Eye (tissue), 1 donor: ENCODE data around the gene SEMA7A.
A peak's percentile ranks its signal among the peaks of the same experiment; 100 is the strongest.

ENCODE experiments used
- DNase-seq: peaks from one replicate; pipeline ENCODE4 v3.0.0-alpha.2; 2015

SEMA7A gene

DNA sequence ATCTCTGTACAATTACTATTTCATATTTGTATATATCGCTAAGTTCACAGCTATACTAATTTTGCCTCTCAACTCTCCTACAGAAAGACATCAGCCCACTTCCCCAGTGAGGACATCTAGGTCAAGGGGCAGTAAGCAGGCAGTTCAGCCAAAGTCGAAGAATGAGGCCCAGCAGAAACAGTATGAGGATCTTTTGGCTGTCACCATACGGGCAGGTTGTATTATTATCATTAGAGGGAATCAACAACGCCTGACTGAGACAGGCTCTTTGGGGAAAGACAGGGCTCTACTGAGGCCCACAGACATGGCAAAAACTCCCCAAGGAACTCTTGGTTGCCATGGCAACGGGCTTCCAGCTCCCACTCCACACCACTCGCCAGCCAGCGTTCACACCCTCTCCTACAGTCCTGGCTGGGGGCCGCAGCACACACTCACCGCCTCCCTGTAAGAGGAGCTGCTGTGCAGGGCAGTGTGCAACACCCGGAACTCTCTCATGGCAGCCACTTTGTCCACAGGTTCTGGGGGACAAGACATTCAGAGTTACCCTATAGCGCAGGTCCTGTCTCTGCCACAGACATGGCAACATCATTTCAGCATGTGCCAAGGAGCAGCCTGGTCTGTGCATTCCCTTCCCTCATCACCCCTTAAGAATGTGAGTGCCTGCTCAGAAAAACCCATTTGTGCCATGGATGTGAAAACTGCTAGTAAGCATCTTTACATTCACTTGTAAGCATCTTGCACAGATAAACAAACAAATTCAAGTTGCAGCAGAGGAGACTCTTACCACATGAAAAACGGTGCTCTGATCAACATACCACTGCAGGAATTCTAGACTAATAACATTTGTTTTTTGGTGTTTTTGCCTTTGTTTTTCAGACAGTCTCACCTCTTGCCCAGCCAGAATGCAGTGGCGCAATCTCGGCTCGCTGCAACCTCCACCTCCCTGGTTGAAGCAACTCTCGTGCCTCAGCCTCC, 18.4 kb upstream of the SEMA7A start:
- peak; percentile 55 for DNase-seq

DNA sequence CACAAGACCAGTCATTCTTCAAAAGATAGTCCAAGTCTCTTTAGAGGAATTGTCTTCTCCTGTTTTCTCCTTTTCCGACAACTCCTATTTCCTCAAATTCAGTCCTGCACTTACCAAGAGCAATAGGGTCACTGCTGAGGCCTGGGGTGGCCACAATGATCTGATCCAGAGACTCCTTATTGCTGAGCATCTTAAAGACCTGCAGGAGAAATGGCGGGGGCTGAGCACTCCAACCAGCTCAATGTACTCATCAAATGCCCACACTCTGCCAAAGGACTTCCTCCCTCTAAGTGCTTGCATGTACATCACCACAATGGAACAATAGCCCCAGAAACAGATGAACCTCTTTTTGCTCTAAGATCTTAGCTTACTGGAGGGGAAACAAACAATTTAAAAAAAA, 17.6 kb upstream of the SEMA7A start:
- DNase-seq: no peak

DNA sequence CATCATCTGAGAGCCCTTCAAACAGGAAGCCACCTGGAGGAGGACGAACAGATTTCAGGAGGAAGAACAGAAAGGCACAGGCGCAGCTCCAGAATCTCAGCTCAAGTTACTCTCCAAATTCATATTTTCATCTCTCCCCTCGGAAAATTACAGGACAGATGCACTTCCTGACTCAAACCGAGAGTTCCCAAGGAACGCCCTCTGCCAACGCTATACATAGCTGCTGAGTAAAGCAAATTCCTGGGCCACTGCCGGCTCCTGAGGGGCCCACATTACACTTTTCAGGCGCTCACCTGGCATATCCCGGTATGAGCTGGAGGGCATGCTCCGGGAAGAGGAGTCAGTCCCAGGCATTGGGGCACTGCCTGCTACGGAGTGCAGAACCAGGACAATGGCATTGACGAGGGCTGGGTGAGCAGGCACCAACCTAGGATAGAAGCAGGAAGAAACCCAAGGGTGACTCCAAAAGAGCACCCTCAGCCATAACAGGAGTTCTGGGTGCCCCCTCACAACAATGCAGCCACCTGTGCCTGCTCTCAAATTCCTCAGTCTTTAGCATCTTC, 16.0 kb upstream of the SEMA7A start:
- no peak for DNase-seq

DNA sequence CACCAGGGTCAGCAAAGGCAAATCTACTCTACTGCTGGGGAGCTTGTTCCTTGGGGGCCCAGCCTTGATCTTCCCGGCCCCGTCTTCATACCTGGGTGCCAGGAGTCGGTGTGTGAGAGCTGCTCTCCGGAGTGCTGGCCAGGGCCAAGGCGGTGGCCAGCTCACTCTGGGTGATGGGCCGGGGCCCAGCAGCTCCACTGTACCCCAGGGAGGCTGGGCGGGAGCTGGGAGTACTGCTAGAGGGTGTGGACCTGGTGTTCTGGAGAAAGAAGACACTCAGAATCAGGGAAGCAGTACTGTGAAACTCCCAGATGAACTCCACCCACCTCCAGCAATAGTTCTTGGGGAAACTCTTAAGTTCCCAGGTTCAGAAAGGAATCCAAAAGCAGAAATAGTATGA, 15.3 kb upstream of the SEMA7A start:
- DNase-seq: no peak

DNA sequence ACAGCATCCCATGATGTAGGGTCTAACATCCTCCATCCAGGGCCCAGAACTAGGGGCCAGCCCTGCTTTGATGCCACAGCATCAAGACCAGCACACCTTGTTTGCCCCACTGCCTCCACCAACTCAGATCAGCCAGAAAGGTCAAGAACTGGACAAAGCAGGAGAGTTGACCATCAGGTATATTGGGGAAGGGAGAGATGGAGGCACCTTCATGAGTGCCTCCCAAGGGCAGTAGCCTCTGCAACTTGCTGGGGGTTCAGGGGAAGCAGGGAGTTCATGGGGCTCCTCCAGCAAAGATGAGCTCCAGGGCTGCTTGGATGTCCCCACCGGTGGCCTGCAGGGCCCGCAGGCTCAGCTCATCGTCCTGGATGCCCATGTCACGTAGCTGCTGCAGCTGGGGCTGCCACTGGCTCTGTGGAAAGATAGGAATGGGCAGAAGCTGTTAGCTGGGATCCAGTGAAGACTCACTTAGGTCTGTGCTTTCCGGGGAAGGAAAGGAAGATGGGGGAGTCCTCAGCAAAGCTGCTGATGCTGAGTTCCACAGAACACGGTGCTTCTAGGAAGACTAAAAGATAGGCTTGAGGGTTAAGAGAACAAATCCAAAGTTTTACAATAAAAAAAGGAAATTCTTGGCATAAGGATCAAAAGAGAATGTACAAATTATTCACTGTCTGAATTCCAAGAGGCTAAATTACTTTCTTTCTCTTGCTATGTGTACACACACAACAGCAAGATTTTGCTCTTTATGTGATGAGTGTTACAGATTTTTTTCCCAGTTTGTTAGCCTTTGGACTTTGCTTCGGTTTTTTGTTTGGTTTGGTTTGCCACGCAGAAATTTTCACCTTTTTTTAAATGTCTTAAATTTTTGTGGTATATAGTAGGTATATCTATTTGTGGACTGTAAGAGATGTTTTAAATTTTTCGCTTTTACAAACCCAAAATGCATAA, 12.3 kb upstream of the SEMA7A start:
- no peak for DNase-seq

DNA sequence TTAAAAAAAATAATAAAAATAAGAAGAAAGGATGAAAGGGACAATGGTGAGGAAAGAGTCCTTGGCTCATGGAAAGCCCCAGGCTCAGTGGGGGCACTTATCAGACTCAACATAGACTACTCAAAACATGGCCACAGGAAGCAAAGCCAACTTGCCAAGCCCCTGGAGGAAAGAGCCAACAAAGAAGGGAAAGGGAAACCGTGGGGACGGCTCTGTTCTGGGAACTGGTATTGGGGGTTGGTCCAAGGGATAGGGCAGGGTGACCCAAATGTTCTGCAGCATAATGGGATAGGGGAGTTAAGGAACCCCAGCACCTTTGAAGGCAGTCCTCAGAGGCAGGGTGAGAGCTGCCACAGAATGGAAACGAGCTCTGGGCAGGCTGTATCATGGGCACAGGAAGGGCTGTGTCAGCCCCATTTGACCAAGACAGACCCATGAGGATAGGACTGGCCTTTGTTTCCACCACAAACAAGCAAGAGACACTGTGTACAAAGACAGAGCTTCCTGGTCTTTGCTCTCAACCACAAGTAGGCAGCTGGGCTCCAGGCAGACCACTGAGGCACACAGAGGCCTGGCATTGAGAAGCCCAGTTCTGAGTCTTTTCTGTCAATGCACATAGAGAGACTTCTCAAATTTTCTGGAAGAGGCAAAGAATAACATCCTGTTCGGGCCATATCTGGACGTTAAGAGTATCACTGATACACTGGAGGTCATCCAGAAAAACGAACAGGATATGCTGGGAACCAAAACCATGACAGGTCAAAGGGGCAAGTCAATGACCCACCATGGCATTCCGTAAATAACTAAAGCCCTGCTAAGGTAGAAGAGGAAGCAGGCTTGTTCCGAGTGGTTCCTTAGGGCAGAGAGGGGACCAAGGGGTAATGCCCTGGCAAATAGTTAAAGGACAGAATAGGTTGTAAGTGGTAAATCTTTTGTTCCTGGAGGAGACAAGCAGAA, 10.6 kb upstream of the SEMA7A start:
- no peak for DNase-seq

DNA sequence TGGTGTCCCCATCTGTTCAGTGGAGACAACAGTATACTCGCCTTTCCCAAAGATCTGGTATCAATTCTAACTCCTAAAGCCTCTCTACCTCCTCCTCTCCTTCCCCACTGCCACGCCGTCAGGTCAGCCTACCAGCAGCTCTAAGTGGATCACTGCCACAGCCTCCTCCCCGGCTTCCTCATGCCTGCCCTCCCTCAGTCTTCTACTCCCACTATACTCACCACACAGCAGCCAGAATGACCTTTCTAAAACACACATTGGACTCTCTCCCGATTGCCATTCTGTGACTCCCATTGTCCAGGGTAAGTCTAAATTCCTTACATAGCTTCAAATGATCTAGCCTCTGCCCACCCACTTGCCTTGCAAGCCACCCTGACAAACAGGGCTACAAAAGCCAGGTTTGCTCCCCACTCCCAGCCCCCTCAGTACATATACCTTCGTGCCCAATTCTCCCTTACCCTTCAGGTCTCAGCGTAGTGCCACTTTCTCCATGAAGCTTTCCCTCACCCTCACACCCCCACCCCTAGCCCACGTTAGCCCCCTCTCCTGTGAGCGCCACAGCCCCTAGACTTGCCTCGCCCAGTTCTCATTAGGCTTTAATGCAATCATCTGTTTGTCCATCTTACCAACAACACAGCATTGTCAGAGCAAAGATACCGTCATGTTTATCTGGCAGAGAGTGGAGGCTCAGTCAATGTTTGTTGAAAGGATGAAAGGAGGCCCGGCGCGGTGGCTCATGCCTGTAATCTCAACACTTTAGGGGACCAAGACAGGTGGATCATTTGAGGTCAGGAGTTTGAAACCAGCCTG, 9.5 kb upstream of the SEMA7A start:
- no peak for DNase-seq

DNA sequence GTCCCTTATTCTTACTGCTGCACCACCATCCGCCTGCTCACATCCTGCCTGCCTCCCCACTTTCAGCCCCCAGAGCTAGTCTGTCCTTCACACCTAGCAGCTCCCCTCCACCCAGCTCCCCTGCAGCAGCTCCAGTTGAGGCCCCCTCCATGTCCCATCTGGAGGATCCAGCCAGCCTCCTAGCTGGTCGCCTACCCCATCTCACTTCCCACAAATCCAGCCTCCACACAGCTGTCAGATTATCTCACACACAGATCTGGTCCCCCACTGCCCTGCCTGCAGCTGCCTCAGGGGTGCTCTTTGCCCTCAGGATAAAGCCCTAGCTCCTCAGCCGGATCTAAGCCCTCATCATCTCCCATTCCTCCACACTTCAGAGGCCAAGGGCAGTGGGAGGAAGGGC, 8.8 kb upstream of the SEMA7A start:
- DNase-seq: no peak

DNA sequence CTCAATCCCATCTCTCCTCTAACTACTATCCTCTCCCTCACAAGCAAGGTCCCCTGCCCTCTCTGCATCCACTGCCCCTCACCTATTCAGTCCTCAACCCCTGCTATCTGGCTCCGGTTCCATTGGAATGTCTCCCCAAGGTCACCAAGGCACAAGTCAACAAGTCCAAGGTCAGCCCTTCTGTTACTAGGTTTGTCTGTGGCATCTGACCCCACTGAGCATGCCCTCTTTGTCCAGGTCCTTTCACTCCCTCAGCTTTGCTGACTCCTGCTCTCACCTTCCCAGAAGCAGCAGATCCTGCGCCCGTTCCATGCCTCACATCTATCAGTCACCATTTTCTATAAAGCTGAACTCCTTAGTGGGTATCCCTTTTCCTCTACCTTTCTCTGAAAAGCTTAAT, 8.3 kb upstream of the SEMA7A start:
- no peak for DNase-seq

DNA sequence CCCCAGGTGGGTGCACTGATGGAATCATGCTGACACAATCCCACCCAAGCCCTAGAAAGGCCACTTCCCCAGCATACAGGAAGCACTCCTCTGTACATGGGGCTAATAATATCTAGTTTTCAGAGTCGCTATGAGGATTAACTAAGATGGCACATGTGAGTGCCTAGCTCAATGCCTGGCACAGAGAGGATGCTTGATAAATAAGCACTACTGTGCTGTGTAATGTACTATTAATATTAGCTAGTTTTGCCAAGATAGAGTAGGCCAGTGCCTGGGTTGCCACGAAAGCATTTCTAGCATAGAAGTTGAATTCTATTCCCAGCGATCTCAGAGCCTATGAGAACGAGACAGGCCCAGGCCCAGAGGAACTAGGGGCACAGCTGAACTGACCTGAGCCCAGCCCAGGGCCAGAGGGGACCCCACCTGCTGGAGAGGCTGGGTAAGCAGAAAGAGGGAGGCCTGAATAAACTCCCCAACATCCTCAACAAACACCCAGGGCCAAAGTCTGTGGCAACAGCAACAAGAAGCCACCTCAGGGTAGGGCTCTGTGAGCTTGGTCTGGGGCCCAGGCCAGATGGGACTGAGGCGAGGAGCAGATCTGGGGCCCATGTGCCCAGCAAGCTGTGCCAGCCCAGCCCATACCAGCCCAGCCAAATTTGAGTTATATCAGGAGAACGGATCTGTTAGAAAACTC, 7.6 kb upstream of the SEMA7A start:
- DNase-seq: no peak

DNA sequence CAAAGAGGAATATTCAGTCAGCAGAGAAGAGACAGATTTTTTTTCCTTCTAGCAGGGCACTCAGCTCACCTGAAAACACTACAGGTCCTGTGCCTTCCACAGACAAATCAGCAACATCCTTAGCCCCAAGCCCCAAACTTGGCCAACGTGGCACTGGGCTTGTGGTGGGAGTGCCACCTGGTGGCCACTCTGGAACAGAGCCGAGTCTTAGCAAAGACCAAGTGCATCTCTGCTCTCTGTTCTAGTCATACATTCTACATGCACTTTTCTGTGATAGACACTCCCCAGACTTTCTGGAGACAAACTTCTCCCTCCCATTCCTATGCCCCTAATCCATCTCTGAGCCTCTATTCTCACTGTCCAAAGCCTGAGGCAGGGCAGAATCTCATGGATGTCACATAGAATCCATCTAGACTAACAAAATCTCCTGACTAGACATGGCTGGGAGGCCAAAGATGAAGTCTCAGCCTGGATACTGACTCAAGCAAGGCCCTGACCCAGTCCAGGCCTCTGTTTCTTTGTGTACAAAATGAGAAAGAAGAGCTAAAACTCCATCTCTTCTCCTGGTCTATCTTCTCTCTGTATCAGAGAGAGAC, 5.1 kb upstream of the SEMA7A start:
- DNase-seq: peak; percentile 88

DNA sequence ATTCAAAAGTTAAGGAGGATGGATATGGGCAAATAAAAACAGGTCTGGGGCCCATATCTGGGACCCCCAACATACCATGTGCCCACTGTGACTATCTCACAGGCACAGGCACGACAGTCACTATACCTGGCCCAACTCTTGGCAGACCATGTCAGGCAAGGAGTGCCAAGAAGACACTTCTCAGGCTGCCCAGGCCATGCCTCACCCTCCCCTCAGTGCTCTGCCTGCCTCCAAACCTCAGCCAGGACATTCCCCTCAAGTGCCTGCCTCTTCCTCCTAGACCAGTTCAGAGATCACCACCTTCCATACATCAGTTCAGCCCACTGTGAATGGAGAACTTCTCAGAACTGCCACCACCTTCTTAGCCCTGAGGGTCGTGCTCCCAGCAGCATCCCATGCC, 4.4 kb upstream of the SEMA7A start:
- no peak for DNase-seq

DNA sequence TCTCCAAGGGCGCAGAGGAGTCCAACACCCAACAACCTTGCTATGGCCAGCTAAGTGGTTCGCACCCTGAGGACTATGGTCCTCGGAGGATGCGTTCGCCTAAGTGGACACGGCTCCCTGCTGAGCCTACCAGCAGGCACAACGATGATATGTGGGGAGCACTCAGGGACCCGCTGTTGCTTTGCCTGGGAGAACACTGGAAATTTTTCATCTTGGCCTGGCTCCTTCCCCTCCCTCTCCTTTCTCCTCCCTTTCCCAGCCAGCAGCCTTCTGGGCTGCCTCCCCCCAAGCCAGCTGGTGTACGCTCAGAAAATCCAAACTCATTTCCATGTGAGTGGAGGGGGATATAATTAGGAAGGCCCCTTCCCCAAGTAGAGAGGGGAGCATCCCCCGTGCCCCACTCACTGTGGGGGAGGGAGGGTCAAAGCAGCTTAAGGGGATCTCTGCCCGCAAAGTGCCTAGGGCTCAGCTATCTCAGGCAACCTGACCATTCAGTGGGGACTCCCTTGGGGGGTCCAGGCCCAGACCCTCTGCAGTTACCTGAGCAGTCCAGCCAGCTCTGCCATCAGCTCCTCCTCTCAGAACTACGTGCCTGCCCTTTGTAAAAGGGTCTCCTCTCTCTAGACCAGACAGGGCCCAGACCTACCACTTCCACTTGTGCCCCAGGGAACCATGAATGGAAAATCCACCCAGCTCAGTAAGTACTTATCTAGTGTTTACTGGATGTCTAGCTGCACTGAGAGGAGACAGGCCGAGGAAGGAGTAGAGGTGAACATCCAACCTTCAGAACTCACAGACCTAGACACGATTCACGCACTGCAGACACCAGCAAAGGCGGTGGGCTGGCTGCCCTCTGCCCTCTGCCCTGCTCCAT, 742 bp upstream of the SEMA7A start:
- no peak for DNase-seq

DNA sequence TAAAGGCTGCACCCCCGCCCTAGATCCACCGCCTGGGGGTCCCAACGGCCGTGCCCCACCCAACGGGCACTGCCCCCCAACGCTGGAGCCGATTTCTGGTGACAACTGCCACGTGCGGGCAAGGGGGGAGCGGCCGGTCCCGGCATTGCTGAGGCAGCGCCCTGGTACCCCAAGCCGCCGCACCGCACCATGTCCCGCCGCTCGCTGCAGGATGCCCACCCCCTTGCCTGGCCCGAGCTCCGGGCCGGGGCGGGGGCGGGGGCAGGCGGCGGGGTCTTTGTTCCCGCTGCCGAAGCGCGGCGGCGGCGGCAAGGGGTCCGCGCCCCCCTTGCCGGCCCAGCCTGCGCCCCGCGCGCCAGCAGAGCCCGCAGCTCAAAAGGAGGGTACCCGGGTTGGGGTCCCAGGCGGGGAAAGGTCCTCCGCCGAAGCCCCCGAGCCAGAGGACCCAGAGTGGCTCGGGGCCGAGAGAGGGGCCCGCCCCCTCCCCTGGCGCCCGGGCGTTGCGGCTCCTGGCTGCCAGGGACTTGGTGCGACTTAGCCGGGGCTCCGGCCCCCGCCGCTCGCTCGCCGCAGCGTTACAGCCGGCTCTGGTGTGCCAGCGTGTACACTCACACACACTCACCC, 678 bp downstream of the SEMA7A start:
- peak; percentile 26 for DNase-seq

DNA sequence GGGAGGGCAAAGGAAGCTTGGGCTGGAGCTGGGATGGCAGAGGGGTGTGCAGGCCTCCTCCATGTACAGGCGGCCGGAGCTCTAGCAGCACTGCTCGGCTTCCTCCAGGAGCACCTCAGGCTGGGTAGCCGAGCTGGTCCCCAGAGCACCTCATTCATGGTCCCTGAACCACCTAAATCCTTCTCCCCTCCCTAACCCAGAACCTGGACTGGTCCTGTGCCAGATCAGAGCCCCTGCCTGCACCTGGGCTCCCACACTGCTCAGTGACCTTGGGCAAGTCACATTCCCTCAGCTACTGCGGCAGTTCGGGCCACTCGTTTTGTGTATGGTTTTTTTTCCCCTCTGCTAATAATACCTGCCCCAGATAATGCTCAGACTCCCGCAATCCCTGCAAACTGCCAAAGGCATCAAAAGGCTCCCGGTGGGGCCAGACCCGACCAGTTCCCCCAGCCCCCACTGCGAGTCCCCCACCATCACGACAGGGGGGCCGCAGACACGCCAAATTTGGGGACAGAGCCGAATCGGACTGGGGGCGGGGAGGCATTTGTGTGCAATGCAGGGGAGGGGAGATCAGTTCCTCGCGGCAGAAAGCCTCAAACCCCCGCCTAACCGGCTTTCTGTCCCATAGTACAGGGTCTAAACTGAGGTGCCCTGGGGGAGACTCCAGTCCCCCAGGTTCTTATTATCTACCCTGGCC, 1.3 kb downstream of the SEMA7A start:
- no peak for DNase-seq

DNA sequence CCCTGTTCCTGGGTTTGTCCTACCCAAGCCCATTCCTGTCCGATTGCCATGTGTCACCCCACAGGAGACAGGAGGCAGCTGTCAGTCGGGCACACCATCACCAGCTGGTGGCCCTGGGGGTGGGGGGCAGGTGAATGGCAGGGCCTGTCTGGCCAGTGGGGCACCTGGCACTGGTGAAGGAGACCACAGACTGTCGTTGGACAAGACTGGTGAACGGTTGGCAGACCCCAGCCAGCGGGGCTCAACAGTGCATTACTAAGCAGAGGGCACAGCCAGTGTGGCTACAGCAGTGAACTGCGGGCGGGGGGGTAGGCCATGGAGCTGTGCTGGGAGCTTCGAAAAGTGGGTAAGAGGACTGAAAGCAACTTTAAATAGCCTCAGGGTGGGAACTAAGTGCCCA, 2.1 kb downstream of the SEMA7A start:
- no peak for DNase-seq

DNA sequence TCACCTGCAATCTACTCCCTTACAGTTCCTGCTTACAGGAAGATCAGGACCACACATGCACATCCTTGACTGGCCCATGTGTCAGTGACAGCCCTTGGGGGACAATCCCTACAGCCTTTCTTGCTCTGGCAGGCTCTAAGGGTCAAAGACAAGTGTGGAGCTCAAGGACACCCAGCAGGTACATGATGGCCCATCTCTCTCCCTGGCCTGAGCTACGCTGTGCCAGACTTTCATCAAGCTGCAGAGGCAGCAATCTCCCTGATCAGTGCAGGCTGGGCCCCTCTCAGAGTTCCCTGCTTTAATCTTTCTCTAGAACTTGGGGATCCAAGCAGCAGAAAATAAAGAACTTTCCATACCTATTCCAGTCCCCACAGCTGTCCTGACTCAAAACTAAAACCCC, 2.6 kb downstream of the SEMA7A start:
- DNase-seq: no peak

DNA sequence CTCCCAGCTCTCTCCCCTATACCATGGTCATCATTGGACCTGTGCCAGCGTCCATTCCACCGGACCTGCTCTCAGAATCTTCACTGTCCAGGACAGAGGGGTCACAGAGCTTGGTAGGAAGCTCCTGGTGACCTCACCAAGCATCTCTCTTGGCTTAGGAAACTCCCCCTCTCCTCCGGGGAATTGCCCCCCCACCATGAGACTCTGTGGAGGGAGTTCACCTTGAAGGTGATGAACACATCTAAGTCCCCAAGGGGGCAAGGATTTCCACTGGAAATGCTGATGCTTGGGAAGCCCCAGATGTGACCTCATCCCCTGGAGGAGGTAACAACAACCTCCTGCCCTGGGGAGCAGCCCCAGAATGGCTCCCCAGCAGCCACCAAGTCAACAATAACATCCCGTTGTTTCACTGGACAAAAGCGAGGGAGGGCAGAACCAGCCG, 3.2 kb downstream of the SEMA7A start:
- no peak for DNase-seq
